Activated CD4-positive, alpha-beta memory T cell treated with anti-CD3 and anti-CD28 coated beads for 36 hours (primary cell): Measurements from ENCODE around the gene CENPU. TPM values are rescaled to one million over a fixed set of nuclear protein-coding genes. Genes with fewer than 3 reads are reported as not detected.
"Not testable (repeated sequence)": the region's sequence is repeated elsewhere in the genome, so short reads cannot be mapped to it uniquely, and the experiment has no call there.

ENCODE experiments used
- CTCF ChIA-PET: fragments of 350-600 bp; sonication (Branson Sonifier 250); formaldehyde crosslinking; loops from one replicate; lab custom pipeline; 2021; ENCODE audit warnings: antibody characterized with exemption, inconsistent platforms; lab: Charles Lee
- POLR2A ChIA-PET: fragments of 350-600 bp; sonication (Branson Sonifier 250); formaldehyde crosslinking; loops from one replicate; lab custom pipeline; 2021; ENCODE audit warnings: antibody characterized with exemption; lab: Charles Lee
- DNase-seq: peaks from one replicate; pipeline ENCODE4 v3.0.0-alpha.2; 2020
- H3K27ac Mint-ChIP-seq: one replicate; pipeline ENCODE4 v1.8.0; 2021; ENCODE audit warnings: mixed read lengths
- H3K27me3 Mint-ChIP-seq: one replicate; pipeline ENCODE4 v1.8.0; 2021; ENCODE audit warnings: mixed read lengths
- H3K36me3 Mint-ChIP-seq: one replicate; pipeline ENCODE4 v1.8.0; 2021; ENCODE audit warnings: mixed read lengths
- H3K4me1 Mint-ChIP-seq: one replicate; pipeline ENCODE4 v1.8.0; 2021; ENCODE audit warnings: low read depth, mixed read lengths
- H3K4me3 Mint-ChIP-seq: one replicate; pipeline ENCODE4 v1.8.0; 2021; ENCODE audit warnings: mild to moderate bottlenecking, mixed read lengths
- H3K9me3 Mint-ChIP-seq: one replicate; pipeline ENCODE4 v1.8.0; 2021; ENCODE audit warnings: mixed read lengths
- intact Hi-C: fragments of 100-400 bp; cut with micrococcal nuclease; formaldehyde crosslinking; loops from one replicate; pipeline ENCODE4 v1.15.1; 2023
- total RNA-seq, 2 experiments: library from RNA; stranded (reverse); gene quantifications; one replicate each; pipeline ENCODE4 v1.2.3, GENCODE V29; 2021

The CENPU gene
- 10 to 100 TPM; 82.7 to 87.6 TPM for total RNA-seq

GRCh38 chr4:184733654-184734524 is at the start of gene CENPU:
Gene CENPU (minus strand): TSS chr4:184734096. CDS start chr4:184734062, 34 bp downstream.
- Mint-ChIP-seq H3K27me3 (no peaks in the 10 kb centered on the region), H3K27ac (peak within 1 kb of the TSS; percentile 88), H3K4me3 (peak within 1 kb of the TSS; percentile 99), H3K9me3 (no peaks in the 10 kb centered on the region), H3K4me1 (peaks cover 24% of the 10 kb centered on the region), H3K36me3 (peaks cover 20% of the 10 kb centered on the region)
- peak; percentile 97 for DNase-seq
- ChIA-PET POLR2A (interaction anchor here (0.7 to 2.8 kb wide), 23 partner anchors 12 to 503 kb away, joined by 3 to 26 read pairs (median 4); partner anchors contain the start of genes ACSL1, CASP3, IRF2 and PRIMPOL), CTCF (interaction anchor here (0.7 to 2.9 kb wide), 10 partner anchors 12 to 663 kb away, joined by 3 to 24 read pairs (median 3); partner anchors contain the start of genes ANKRD37, CASP3 and PRIMPOL)
- intact Hi-C loops = loop anchor here (1.0 to 10.0 kb wide), 13 partner anchors 27 to 1229 kb away; partner anchors contain the start of genes ACSL1, ANKRD37, CASP3 and CFAP97

GRCh38 chr4:184782731-184783373 is 49.0 kb upstream of the CENPU start:
- Mint-ChIP-seq H3K27me3 (no peaks in the 10 kb centered on the region), H3K27ac (no peak overlapping the region), H3K36me3 (peaks cover 29% of the 10 kb centered on the region), H3K4me1 (no peaks in the 10 kb centered on the region), H3K4me3 (no peak overlapping the region), H3K9me3 (peaks cover 3% of the 10 kb centered on the region)
- no peak for DNase-seq
- intact Hi-C loops = no loop called here
- CTCF ChIA-PET = no interaction called here
- POLR2A ChIA-PET = no interaction called here

DNA sequence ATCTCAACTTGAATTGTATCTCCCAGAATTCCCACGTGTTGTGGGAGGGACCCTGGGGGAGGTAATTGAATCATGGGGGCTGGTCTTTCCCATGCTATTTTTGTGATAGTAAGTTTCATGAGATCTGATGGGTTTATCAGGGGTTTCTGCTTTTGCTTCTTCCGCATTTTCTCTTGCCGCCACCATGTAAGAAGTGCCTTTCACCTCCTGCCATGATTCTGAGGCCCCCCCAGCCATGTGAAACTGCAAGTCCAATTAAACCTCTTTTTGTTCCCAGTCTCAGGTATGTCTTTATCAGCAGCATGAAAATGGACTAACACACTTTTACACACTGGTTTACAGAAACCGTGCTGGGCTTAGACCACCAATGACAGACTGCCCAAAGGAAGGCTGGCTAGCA is 45.3 kb upstream of the CENPU start:
- CTCF ChIA-PET, H3K27me3 Mint-ChIP-seq, intact Hi-C loops, H3K27ac Mint-ChIP-seq, DNase-seq, POLR2A ChIA-PET, H3K4me3 Mint-ChIP-seq, H3K9me3 Mint-ChIP-seq, H3K4me1 Mint-ChIP-seq: not testable (repeated sequence)
- H3K36me3 Mint-ChIP-seq = peaks cover 16% of the 10 kb centered on the region

- ChIA-PET POLR2A (no interaction called here), CTCF (no interaction called here)
- no peak for DNase-seq
- H3K4me1 Mint-ChIP-seq = no peaks in the 10 kb centered on the region
- H3K9me3 Mint-ChIP-seq = peaks cover 3% of the 10 kb centered on the region
- no peak overlapping the region for H3K27ac Mint-ChIP-seq
- peaks cover 14% of the 10 kb centered on the region for H3K36me3 Mint-ChIP-seq
- no peaks in the 10 kb centered on the region for H3K27me3 Mint-ChIP-seq
- intact Hi-C loops = no loop called here
- H3K4me3 Mint-ChIP-seq = no peak overlapping the region
Observed at GRCh38 chr4:184778325-184778724, 44.4 kb upstream of the CENPU start.

DNA sequence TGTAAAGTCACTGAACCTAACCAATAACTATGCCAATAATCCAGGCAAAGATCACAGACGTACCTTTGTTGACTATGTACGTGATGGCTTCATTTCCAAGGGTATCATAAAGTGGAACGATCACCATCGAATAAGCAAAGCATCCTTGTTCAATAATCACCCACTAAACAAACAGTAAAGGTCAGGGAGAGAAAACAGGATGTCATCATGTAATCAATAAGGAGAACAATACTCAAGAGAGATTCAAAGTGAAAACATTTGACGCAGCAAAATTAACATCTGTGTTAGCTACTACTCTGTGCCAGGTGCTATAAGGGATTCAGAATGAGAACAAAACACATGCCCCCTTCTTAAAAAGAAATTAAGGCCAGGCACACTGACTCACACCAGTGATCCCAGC is 42.9 kb upstream of the CENPU start:
- H3K4me3 Mint-ChIP-seq = no peak overlapping the region
- intact Hi-C loops = no loop called here
- H3K27ac Mint-ChIP-seq = no peak overlapping the region
- ChIA-PET CTCF (no interaction called here), POLR2A (no interaction called here)
- no peak for DNase-seq
- H3K27me3 Mint-ChIP-seq = no peaks in the 10 kb centered on the region
- peaks cover 8% of the 10 kb centered on the region for H3K36me3 Mint-ChIP-seq
- peaks cover 3% of the 10 kb centered on the region for H3K9me3 Mint-ChIP-seq
- H3K4me1 Mint-ChIP-seq = no peaks in the 10 kb centered on the region

- ChIA-PET POLR2A (no interaction called here), CTCF (no interaction called here)
- no peak overlapping the region for H3K4me3 Mint-ChIP-seq
- H3K27me3 Mint-ChIP-seq = no peaks in the 10 kb centered on the region
- peaks cover 8% of the 10 kb centered on the region for H3K36me3 Mint-ChIP-seq
- intact Hi-C loops = no loop called here
- peaks cover 3% of the 10 kb centered on the region for H3K9me3 Mint-ChIP-seq
- no peaks in the 10 kb centered on the region for H3K4me1 Mint-ChIP-seq
- no peak overlapping the region for H3K27ac Mint-ChIP-seq
- DNase-seq = no peak
Observed at GRCh38 chr4:184775854-184776555, 42.1 kb upstream of the CENPU start.

DNA sequence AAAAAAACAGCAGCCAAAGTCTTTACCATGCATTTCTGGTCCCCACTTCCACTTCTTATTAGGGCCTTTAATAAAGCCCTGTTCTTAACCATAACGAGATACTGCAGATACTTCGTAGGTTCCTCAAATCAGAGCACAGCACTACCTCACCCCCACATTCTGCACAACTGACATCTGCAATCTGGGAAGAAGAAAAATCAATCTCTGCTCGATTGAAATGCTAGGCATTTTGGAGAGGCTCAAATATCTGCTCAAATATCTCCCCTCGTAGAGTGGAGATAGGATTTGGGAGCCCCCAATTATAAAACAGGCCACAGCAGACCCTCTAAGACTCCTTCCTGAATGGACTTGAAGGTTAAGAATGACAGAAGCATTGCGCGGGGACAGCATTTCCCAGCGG is 40.3 kb upstream of the CENPU start:
- Mint-ChIP-seq H3K36me3 (peaks cover 10% of the 10 kb centered on the region), H3K4me3 (no peak overlapping the region), H3K4me1 (no peaks in the 10 kb centered on the region), H3K27ac (no peak overlapping the region), H3K9me3 (peaks cover under 1% of the 10 kb centered on the region), H3K27me3 (no peaks in the 10 kb centered on the region)
- intact Hi-C loops = no loop called here
- ChIA-PET CTCF (no interaction called here), POLR2A (no interaction called here)
- DNase-seq = no peak

DNA sequence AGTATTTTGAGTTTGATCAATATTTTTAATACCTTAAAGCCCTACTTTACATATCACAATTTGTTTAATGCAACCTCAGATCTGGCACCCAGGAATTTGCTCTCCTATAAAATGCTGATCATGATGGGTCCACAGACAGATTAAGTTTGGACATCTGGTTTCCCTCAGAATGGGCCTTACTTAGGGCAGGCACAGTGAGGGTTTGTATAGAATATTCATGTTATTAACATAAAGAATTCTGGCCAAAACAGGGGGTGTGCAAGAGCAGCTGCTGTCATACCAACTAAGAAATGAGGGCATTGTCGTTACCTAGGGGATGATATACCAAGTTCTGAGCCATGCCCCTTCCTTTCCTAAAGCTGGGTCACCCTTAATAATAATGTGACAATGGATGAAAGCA is 37.5 kb upstream of the CENPU start:
- no peaks in the 10 kb centered on the region for H3K9me3 Mint-ChIP-seq
- ChIA-PET POLR2A (no interaction called here), CTCF (no interaction called here)

GRCh38 chr4:184769141-184769765 is 35.4 kb upstream of the CENPU start:
- no peaks in the 10 kb centered on the region for H3K27me3 Mint-ChIP-seq
- CTCF ChIA-PET = no interaction called here
- no peak overlapping the region for H3K4me3 Mint-ChIP-seq
- POLR2A ChIA-PET = no interaction called here
- no peaks in the 10 kb centered on the region for H3K9me3 Mint-ChIP-seq
- no peaks in the 10 kb centered on the region for H3K4me1 Mint-ChIP-seq
- peaks cover 32% of the 10 kb centered on the region for H3K36me3 Mint-ChIP-seq
- H3K27ac Mint-ChIP-seq = no peak overlapping the region
- intact Hi-C loops = no loop called here
- no peak for DNase-seq

More for the DNA sequence above, 37.5 kb upstream of the CENPU start:
- H3K4me3 Mint-ChIP-seq = no peak overlapping the region
- intact Hi-C loops = no loop called here
- peaks cover 17% of the 10 kb centered on the region for H3K36me3 Mint-ChIP-seq
- no peaks in the 10 kb centered on the region for H3K4me1 Mint-ChIP-seq
- H3K27me3 Mint-ChIP-seq = no peaks in the 10 kb centered on the region
- no peak overlapping the region for H3K27ac Mint-ChIP-seq
- no peak for DNase-seq

GRCh38 chr4:184768296-184768695 is 34.4 kb upstream of the CENPU start:
- no peaks in the 10 kb centered on the region for H3K27me3 Mint-ChIP-seq
- ChIA-PET POLR2A (no interaction called here), CTCF (interaction anchor here (2.3 kb wide), 1 partner anchor 23 kb away, joined by 8 read pairs; no protein-coding TSS in a partner anchor)
- no peaks in the 10 kb centered on the region for H3K9me3 Mint-ChIP-seq
- H3K36me3 Mint-ChIP-seq = peaks cover 31% of the 10 kb centered on the region
- no peak for DNase-seq
- H3K4me1 Mint-ChIP-seq = no peaks in the 10 kb centered on the region
- H3K27ac Mint-ChIP-seq = no peak overlapping the region
- H3K4me3 Mint-ChIP-seq = no peak overlapping the region
- intact Hi-C loops = no loop called here

GRCh38 chr4:184766446-184766845 is 32.5 kb upstream of the CENPU start:
- no peak overlapping the region for H3K4me3 Mint-ChIP-seq
- peaks cover 14% of the 10 kb centered on the region for H3K4me1 Mint-ChIP-seq
- peaks cover 38% of the 10 kb centered on the region for H3K36me3 Mint-ChIP-seq
- H3K9me3 Mint-ChIP-seq = no peaks in the 10 kb centered on the region
- intact Hi-C loops = no loop called here
- ChIA-PET POLR2A (no interaction called here), CTCF (interaction anchor here (2.3 kb wide), 1 partner anchor 21 kb away, joined by 8 read pairs; no protein-coding TSS in a partner anchor)
- no peak overlapping the region for H3K27ac Mint-ChIP-seq
- DNase-seq = no peak
- no peaks in the 10 kb centered on the region for H3K27me3 Mint-ChIP-seq
